GM12878 (cell line): ENCODE data around the gene WNT11. TPM values are rescaled to one million over a fixed set of nuclear protein-coding genes. Genes with fewer than 3 reads are reported as not detected.
A peak's percentile ranks its signal among the peaks of the same experiment; 100 is the strongest.

Experiments
- ATAC-seq: fragments of 200-7000 bp; cut with Tn5 transposase; 3 replicates; pipeline ENCODE4 v1.9.1; 2020; ENCODE audit warnings: mild to moderate bottlenecking, moderate library complexity
- BruUV-seq: library from RNA; stranded (reverse); fragments of 400-500 nt; replicated peaks from 2 replicates; lab custom pipeline; 2021; lab: Mats Ljungman, UMichigan
- CTCF ChIA-PET: fragments of 300-600 bp; sonication (Branson Sonifier 250); formaldehyde crosslinking; extraction: SDS; loops from one replicate; lab custom pipeline; 2021; ENCODE audit warnings: inconsistent platforms; lab: Yijun Ruan, JAX
- POLR2A ChIA-PET: fragments of 350-600 bp; formaldehyde crosslinking; extraction: SDS; loops from one replicate; lab custom pipeline; 2021; ENCODE audit warnings: inconsistent platforms; lab: Charles Lee
- RAD21 ChIA-PET: fragments of 300-600 bp; sonication (Branson Sonifier 250); formaldehyde crosslinking; loops from one replicate; lab custom pipeline; 2023; ENCODE audit warnings: antibody characterized with exemption; ENCODE audit not compliant: unreplicated experiment; lab: Charles Lee
- SMC1A ChIA-PET: fragments of 300-600 bp; sonication (Branson Sonifier 250); formaldehyde crosslinking; loops from one replicate; lab custom pipeline; 2023; ENCODE audit not compliant: unreplicated experiment, uncharacterized antibody; lab: Charles Lee
- DNase-seq: peaks from one replicate; pipeline ENCODE4 v3.0.0-alpha.2; 2011; ENCODE audit warnings: low read depth, low spot score
- FAIRE-seq: peaks from 3 replicates; lab custom pipeline; 2011; peaks lifted over from hg19 to GRCh38; lab: Jason Lieb, UNC
- H2AFZ ChIP-seq: 2 replicates; pipeline ENCODE4 v1.6.0; 2011; ENCODE audit warnings: low read depth, low read length, control low read depth; ENCODE audit not compliant: control insufficient read depth
- H3K27ac ChIP-seq: 2 replicates; pipeline ENCODE4 v1.5.1; 2011; ENCODE audit warnings: control low read depth; ENCODE audit not compliant: control insufficient read depth, insufficient read depth
- H3K27me3 ChIP-seq, 2 experiments: replicated peaks in 1 of 2; 2 replicates each; pipeline versions ENCODE4 v1.6.0 to v1.6.1; 2011; ENCODE audit warnings: low read length in 1 of 2; ENCODE audit not compliant: control insufficient read depth in 2 of 2, insufficient read depth in 2 of 2
- H3K36me3 ChIP-seq, 2 experiments: 2 replicates each; pipeline ENCODE4 v1.5.1; 2011; ENCODE audit warnings: low read length in 1 of 2; ENCODE audit not compliant: control insufficient read depth in 2 of 2, insufficient read depth in 2 of 2
- H3K4me1 ChIP-seq: 2 replicates; pipeline ENCODE4 v1.6.1; 2011; ENCODE audit warnings: mild to moderate bottlenecking, low read length, moderate library complexity, mixed read lengths; ENCODE audit not compliant: control insufficient read depth, insufficient read depth
- H3K4me2 ChIP-seq: 2 replicates; pipeline ENCODE4 v1.6.0; 2011; ENCODE audit warnings: control low read depth; ENCODE audit not compliant: control insufficient read depth, insufficient read depth
- H3K4me3 ChIP-seq: fragments of 200-600 bp; sonication (generic); 2 replicates; pipeline ENCODE4 v1.5.1; 2016
- H3K79me2 ChIP-seq: 2 replicates; pipeline ENCODE4 v1.6.0; 2011; ENCODE audit warnings: low read length; ENCODE audit not compliant: control insufficient read depth, insufficient read depth
- H3K9ac ChIP-seq: 2 replicates; pipeline ENCODE4 v1.8.0; 2011; ENCODE audit warnings: low read length, control low read depth, mixed read lengths; ENCODE audit not compliant: control insufficient read depth, insufficient read depth
- H3K9me3 ChIP-seq: replicated peaks from 3 replicates; pipeline ENCODE4 v1.5.1; 2011; ENCODE audit warnings: mild to moderate bottlenecking, low read length; ENCODE audit not compliant: control insufficient read depth, insufficient read depth
- H4K20me1 ChIP-seq: 2 replicates; pipeline ENCODE4 v1.6.0; 2011; ENCODE audit not compliant: control insufficient read depth, insufficient read depth
- CBX5 ChIP-seq: sonication (generic); IDR thresholded peaks from 2 replicates; pipeline ENCODE4 v1.6.1; 2016; ENCODE audit warnings: low read depth, moderate library complexity, mild to moderate bottlenecking, inconsistent platforms
- NR2C1 ChIP-seq: fragments of 450-650 bp; IDR thresholded peaks from 2 replicates; pipeline ENCODE4 v1.6.1; 2017; ENCODE audit warnings: antibody characterized with exemption, mild to moderate bottlenecking, moderate library complexity
- NR2F1 ChIP-seq: fragments of 450-650 bp; conservative IDR thresholded peaks from 2 replicates; pipeline ENCODE4 v1.6.1; 2017; ENCODE audit warnings: mild to moderate bottlenecking
- SIN3A ChIP-seq: IDR thresholded peaks from 2 replicates; pipeline ENCODE4 v1.6.1; 2012; ENCODE audit warnings: low read depth, low read length, improper control_type of control experiment
- SP1 ChIP-seq: IDR thresholded peaks from one replicate; pipeline ENCODE4 v1.6.1; 2011; ENCODE audit warnings: low read depth, low read length
- TCF3 ChIP-seq: IDR thresholded peaks from 2 replicates; pipeline ENCODE4 v1.6.1; 2012; ENCODE audit warnings: low read depth, mild to moderate bottlenecking, low read length, borderline replicate concordance; ENCODE audit not compliant: insufficient read depth
- WGBS: methylation state at CpG from one replicate; pipeline ENCODE4 v1.1.6; 2016; ENCODE audit warnings: low lambda C conversion rate; ENCODE audit not compliant: insufficient replicate concordance, insufficient coverage; ENCODE audit errors: missing lambda C conversion rate; 5-methylcytosine and 5-hydroxymethylcytosine counted together
- in situ Hi-C: fragments of 300-500 bp; cut with MboI; formaldehyde crosslinking; loops from 9 replicates; pipeline ENCODE4 v1.14.3; 2018; ENCODE audit warnings: mixed read lengths
- intact Hi-C: fragments of 100-400 bp; cut with micrococcal nuclease; formaldehyde crosslinking; loops from one replicate; pipeline ENCODE4 v1.14.2; 2022; ENCODE audit not compliant: unreplicated experiment
- polyA plus RNA-seq, 11 experiments: library from polyadenylated mRNA; depleted of rRNA in 4 of 11; unstranded in 6 of 11; stranded (reverse) in 5 of 11; fragments of >200 nt; fragmentation: Nextera tagmentation in 4 of 11; fragmentation: Illumina TruSeq in 1 of 11; extraction: Ambion mirVana in 4 of 11; extraction: Trizol in 1 of 11; gene quantifications; 1 replicate in 1 of 11; 2 replicates in 10 of 11; pipeline versions ENCODE4 v1.2.1 to v1.2.3, GENCODE V29; 2011 to 2016; ENCODE audit warnings: inconsistent platforms in 2 of 11, missing spikeins in 2 of 11, low read depth in 1 of 11
- total RNA-seq, 4 experiments: library from RNA; depleted of rRNA in 3 of 4; stranded (reverse); fragments of >200 nt in 3 of 4; fragmentation: Illumina TruSeq in 1 of 4; extraction: Trizol in 1 of 4; gene quantifications; 2 replicates each; pipeline versions ENCODE4 v1.2.1 to v1.2.3, GENCODE V29; 2013 to 2021
- TF ChIP-seq, protein P1 (sequence below): fragments of 450-650 bp; IDR thresholded peaks from 2 replicates; pipeline ENCODE4 v1.6.1; 2017; ENCODE audit warnings: mild to moderate bottlenecking, moderate library complexity
- TF ChIP-seq, protein P2 (sequence below): fragments of 450-650 bp; IDR thresholded peaks from 2 replicates; pipeline ENCODE4 v1.6.1; 2018; ENCODE audit warnings: mild to moderate bottlenecking, low read depth, moderate library complexity; ENCODE audit not compliant: partially characterized antibody

Gene WNT11
- total and polyA plus RNA-seq, 10 of the 15 experiments (the other 5 are each of a cell fraction or from before 2014, with no cell fraction given), result 0.05 to 0.19 TPM; not detected in 8

DNA sequence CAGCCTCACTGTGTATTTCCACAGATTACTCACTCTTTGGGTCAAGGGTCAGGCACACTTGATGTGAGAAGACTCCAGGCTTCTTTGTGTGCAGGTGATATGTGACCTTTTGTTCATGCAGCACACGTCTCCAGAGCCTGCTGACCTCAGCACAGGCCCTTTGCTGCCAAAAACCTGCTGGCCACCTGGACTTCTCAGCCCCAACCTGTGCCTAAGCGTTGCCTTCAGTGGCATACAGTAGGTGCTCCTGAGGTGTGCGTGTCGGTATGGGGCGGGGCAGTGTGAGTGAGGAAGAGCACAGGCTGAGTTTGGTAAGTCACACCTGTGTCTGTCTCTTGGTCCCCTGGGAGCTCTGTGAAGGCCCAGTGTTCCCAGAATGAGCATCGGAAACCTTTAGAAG, 58.1 kb downstream of the WNT11 start:
- ATAC-seq (no peak), DNase-seq (no peak), FAIRE-seq (no peak)
- Histone ChIP-seq H3K4me2 (no peak overlapping the region), H3K27ac (no peak overlapping the region), H3K36me3 (peaks cover 0 to 4% of the 10 kb centered on the region in 2 experiments; a peak in 3 of 4 replicates), H3K4me3 (no peak overlapping the region), H2AFZ (no peak overlapping the region), H3K9ac (no peak overlapping the region), H4K20me1 (no peaks in the 10 kb centered on the region), H3K79me2 (no peaks in the 10 kb centered on the region), H3K4me1 (peaks cover 17% of the 10 kb centered on the region), H3K9me3 (no peaks in the 10 kb centered on the region), H3K27me3 (no peaks in the 10 kb centered on the region)
- ChIA-PET RAD21 (interaction anchor here (1.4 kb wide), 1 partner anchor 251 kb away, joined by 3 read pairs; no protein-coding TSS in a partner anchor), SMC1A (interaction anchor here (2.8 kb wide), 1 partner anchor 247 kb away, joined by 9 read pairs; no protein-coding TSS in a partner anchor), CTCF (no interaction called here), POLR2A (no interaction called here)
- no TSS peak for BruUV-seq
- intact Hi-C loops (no loop called here), in situ Hi-C loops (no loop called here)
- WGBS, result 74% methylated on average over 6 of the region's 6 CpGs
- TF ChIP-seq SIN3A (no peak), TCF3 (no peak), SP1 (no peak), CBX5 (no peak), NR2F1 (0 out of 2 replicates have a peak, but pooled peaks have one; percentile 19), NR2C1 (0 out of 2 replicates have a peak, but pooled peaks have one; percentile 16)
- TF ChIP-seq, protein P1, sequence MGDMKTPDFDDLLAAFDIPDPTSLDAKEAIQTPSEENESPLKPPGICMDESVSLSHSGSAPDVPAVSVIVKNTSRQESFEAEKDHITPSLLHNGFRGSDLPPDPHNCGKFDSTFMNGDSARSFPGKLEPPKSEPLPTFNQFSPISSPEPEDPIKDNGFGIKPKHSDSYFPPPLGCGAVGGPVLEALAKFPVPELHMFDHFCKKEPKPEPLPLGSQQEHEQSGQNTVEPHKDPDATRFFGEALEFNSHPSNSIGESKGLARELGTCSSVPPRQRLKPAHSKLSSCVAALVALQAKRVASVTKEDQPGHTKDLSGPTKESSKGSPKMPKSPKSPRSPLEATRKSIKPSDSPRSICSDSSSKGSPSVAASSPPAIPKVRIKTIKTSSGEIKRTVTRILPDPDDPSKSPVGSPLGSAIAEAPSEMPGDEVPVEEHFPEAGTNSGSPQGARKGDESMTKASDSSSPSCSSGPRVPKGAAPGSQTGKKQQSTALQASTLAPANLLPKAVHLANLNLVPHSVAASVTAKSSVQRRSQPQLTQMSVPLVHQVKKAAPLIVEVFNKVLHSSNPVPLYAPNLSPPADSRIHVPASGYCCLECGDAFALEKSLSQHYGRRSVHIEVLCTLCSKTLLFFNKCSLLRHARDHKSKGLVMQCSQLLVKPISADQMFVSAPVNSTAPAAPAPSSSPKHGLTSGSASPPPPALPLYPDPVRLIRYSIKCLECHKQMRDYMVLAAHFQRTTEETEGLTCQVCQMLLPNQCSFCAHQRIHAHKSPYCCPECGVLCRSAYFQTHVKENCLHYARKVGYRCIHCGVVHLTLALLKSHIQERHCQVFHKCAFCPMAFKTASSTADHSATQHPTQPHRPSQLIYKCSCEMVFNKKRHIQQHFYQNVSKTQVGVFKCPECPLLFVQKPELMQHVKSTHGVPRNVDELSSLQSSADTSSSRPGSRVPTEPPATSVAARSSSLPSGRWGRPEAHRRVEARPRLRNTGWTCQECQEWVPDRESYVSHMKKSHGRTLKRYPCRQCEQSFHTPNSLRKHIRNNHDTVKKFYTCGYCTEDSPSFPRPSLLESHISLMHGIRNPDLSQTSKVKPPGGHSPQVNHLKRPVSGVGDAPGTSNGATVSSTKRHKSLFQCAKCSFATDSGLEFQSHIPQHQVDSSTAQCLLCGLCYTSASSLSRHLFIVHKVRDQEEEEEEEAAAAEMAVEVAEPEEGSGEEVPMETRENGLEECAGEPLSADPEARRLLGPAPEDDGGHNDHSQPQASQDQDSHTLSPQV, result no peak
- TF ChIP-seq, protein P2, sequence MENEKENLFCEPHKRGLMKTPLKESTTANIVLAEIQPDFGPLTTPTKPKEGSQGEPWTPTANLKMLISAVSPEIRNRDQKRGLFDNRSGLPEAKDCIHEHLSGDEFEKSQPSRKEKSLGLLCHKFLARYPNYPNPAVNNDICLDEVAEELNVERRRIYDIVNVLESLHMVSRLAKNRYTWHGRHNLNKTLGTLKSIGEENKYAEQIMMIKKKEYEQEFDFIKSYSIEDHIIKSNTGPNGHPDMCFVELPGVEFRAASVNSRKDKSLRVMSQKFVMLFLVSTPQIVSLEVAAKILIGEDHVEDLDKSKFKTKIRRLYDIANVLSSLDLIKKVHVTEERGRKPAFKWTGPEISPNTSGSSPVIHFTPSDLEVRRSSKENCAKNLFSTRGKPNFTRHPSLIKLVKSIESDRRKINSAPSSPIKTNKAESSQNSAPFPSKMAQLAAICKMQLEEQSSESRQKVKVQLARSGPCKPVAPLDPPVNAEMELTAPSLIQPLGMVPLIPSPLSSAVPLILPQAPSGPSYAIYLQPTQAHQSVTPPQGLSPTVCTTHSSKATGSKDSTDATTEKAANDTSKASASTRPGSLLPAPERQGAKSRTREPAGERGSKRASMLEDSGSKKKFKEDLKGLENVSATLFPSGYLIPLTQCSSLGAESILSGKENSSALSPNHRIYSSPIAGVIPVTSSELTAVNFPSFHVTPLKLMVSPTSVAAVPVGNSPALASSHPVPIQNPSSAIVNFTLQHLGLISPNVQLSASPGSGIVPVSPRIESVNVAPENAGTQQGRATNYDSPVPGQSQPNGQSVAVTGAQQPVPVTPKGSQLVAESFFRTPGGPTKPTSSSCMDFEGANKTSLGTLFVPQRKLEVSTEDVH, result no peak
